Endothelial cell of umbilical vein (primary cell): ENCODE data around the gene DEDD. TPM values are rescaled to one million over a fixed set of nuclear protein-coding genes. Genes with fewer than 3 reads are reported as not detected.
A peak's percentile ranks its signal among the peaks of the same experiment; 100 is the strongest.

Source experiments
- BruUV-seq: library from RNA; stranded (reverse); fragments of 400-500 nt; replicated peaks from 2 replicates; lab custom pipeline; 2021; lab: Mats Ljungman, UMichigan
- CTCF ChIA-PET: fragments of 300-600, 350-600 bp; sonication (Branson Sonifier 250); formaldehyde crosslinking; loops from one replicate; lab custom pipeline; 2021; ENCODE audit warnings: antibody characterized with exemption, inconsistent platforms; lab: Charles Lee
- POLR2A ChIA-PET: fragments of 300-600, 350-600 bp; sonication (Branson Sonifier 250); formaldehyde crosslinking; loops from one replicate; lab custom pipeline; 2021; ENCODE audit warnings: antibody characterized with exemption, inconsistent platforms; lab: Charles Lee
- DNase-seq: peaks from one replicate; pipeline ENCODE4 v3.0.0-alpha.2; 2011; ENCODE audit warnings: low read depth, low spot score
- FAIRE-seq: peaks from 2 replicates; lab custom pipeline; 2011; peaks lifted over from hg19 to GRCh38; lab: Jason Lieb, UNC
- H2AFZ ChIP-seq: 2 replicates; pipeline ENCODE4 v1.6.0; 2012; ENCODE audit warnings: low read depth, low read length, control low read depth, inconsistent platforms
- H3K27ac ChIP-seq: 2 replicates; pipeline ENCODE4 v1.5.1; 2011; ENCODE audit warnings: low read depth, mild to moderate bottlenecking, control low read depth, low read length, moderate library complexity; ENCODE audit not compliant: insufficient read depth
- H3K27me3 ChIP-seq, 2 experiments: 2 replicates each; pipeline versions ENCODE4 v1.6.0 to v1.6.1; 2011; ENCODE audit warnings: low read length in 2 of 2, mixed read lengths in 1 of 2; ENCODE audit not compliant: control insufficient read depth in 2 of 2, insufficient read depth in 2 of 2
- H3K36me3 ChIP-seq, 2 experiments: 2 replicates in 1 of 2; 3 replicates in 1 of 2; pipeline ENCODE4 v1.5.1; 2011; ENCODE audit warnings: low read length in 2 of 2, mild to moderate bottlenecking in 1 of 2, moderate library complexity in 1 of 2; ENCODE audit not compliant: control insufficient read depth in 2 of 2, insufficient read depth in 2 of 2; ENCODE audit errors: extremely low read depth in 1 of 2
- H3K4me1 ChIP-seq: 3 replicates; pipeline ENCODE4 v1.5.1; 2011; ENCODE audit warnings: mild to moderate bottlenecking, low read length; ENCODE audit not compliant: control insufficient read depth, insufficient read depth; ENCODE audit errors: extremely low read depth
- H3K4me2 ChIP-seq: 2 replicates; pipeline ENCODE4 v1.6.1; 2011; ENCODE audit warnings: low read length, control low read depth, mixed read lengths; ENCODE audit not compliant: insufficient read depth
- H3K4me3 ChIP-seq, 3 experiments: fragments of 200-600 bp in 1 of 3; sonication (generic), shearing (Covaris generic) in 1 of 3; replicated peaks in 1 of 3; 2 replicates each; pipeline ENCODE4 v1.5.1; 2011 to 2016; ENCODE audit warnings: control low read depth in 3 of 3, low read length in 3 of 3, mild to moderate bottlenecking in 2 of 3, inconsistent platforms in 1 of 3, low read depth in 1 of 3, moderate library complexity in 1 of 3; ENCODE audit not compliant: insufficient read depth in 1 of 3
- H3K79me2 ChIP-seq: 2 replicates; pipeline ENCODE4 v1.6.0; 2012; ENCODE audit warnings: low read length, inconsistent platforms; ENCODE audit not compliant: control insufficient read depth, insufficient read depth
- H3K9ac ChIP-seq: replicated peaks from 2 replicates; pipeline ENCODE3; 2011; ENCODE audit warnings: low read length, control low read depth; ENCODE audit not compliant: insufficient read depth; ENCODE audit errors: extremely low read depth
- H3K9me1 ChIP-seq: replicated peaks from 3 replicates; pipeline ENCODE4 v1.6.0; 2011; ENCODE audit warnings: mild to moderate bottlenecking, low read length; ENCODE audit not compliant: control insufficient read depth, insufficient read depth; ENCODE audit errors: extremely low read depth
- H3K9me3 ChIP-seq: replicated peaks from 2 replicates; pipeline ENCODE4 v1.5.1; 2012; ENCODE audit warnings: low read length, inconsistent platforms; ENCODE audit not compliant: control insufficient read depth, insufficient read depth
- H4K20me1 ChIP-seq: replicated peaks from 2 replicates; pipeline ENCODE3; 2011; ENCODE audit warnings: mild to moderate bottlenecking, low read length; ENCODE audit not compliant: control insufficient read depth, insufficient read depth; ENCODE audit errors: extremely low read depth
- FOS ChIP-seq: IDR thresholded peaks from 2 replicates; pipeline ENCODE4 v1.6.1; 2011; ENCODE audit warnings: mild to moderate bottlenecking, low read length, moderate library complexity, borderline replicate concordance; ENCODE audit not compliant: insufficient read depth
- GATA2 ChIP-seq: IDR thresholded peaks from 2 replicates; pipeline ENCODE4 v1.7.0; 2011; ENCODE audit warnings: low read depth, mild to moderate bottlenecking, moderate library complexity, mixed read lengths, low read length; ENCODE audit not compliant: insufficient read length, insufficient read depth
- JUN ChIP-seq: IDR thresholded peaks from 2 replicates; pipeline ENCODE4 v1.6.1; 2011; ENCODE audit warnings: borderline replicate concordance, low read depth; ENCODE audit not compliant: insufficient read length, insufficient read depth
- POLR2A ChIP-seq: IDR thresholded peaks from 2 replicates; pipeline ENCODE4 v1.6.1; 2012; ENCODE audit warnings: low read depth, mild to moderate bottlenecking, control low read depth, low read length
- POLR2AphosphoS5 ChIP-seq: IDR thresholded peaks from 2 replicates; pipeline ENCODE4 v1.6.1; 2012; ENCODE audit warnings: low read depth, mild to moderate bottlenecking, control low read depth, low read length, moderate library complexity; ENCODE audit not compliant: insufficient read depth
- dilution Hi-C: fragments of 300-500 bp; cut with MboI; formaldehyde crosslinking; loops from one replicate; pipeline ENCODE4 v1.15.0; 2019; ENCODE audit warnings: low sequenced_read_pairs; ENCODE audit not compliant: extremely low pct_ligation_motif_present
- intact Hi-C: fragments of 100-400 bp; cut with micrococcal nuclease; formaldehyde crosslinking; loops from one replicate; pipeline ENCODE4 v1.10.0; 2022
- polyA plus RNA-seq, 4 experiments: library from polyadenylated mRNA; depleted of rRNA in 3 of 4; stranded (reverse) in 3 of 4; unstranded in 1 of 4; fragments of >200 nt; gene quantifications; 2 replicates each; pipeline versions ENCODE4 v1.2.1 to v1.2.3, GENCODE V29; 2011 to 2012; ENCODE audit warnings: missing spikeins in 1 of 4
- total RNA-seq: library from RNA; stranded (reverse); gene quantifications from 2 replicates; pipeline ENCODE4 v1.2.3, GENCODE V29; 2021
- TF ChIP-seq, protein P1 (sequence below): IDR thresholded peaks from 2 replicates; pipeline ENCODE4 v1.6.1; 2011; ENCODE audit not compliant: insufficient read depth, insufficient read length

Gene DEDD
- total and polyA plus RNA-seq, 2 donors (not counting 3 experiments of a cell fraction or from before 2014, with no cell fraction given) = 50.2 to 78.3 TPM

GRCh38 chr1:161131523-161132409, 701 bp downstream of the DEDD start:
- Histone ChIP-seq H3K27ac (peak overlapping the region; percentile 85), H3K9ac (peak overlapping the region; percentile 90), H3K27me3 (no peaks in the 10 kb centered on the region), H3K9me1 (no peaks in the 10 kb centered on the region), H2AFZ (peak overlapping the region; percentile 65), H3K4me3 (peak overlapping the region; percentile 90 to 100 (median 94)), H3K4me2 (peak overlapping the region; percentile 80), H3K4me1 (peaks cover 26% of the 10 kb centered on the region), H4K20me1 (no peaks in the 10 kb centered on the region), H3K36me3 (peaks cover 7 to 10% of the 10 kb centered on the region in 2 experiments), H3K79me2 (peaks cover 65% of the 10 kb centered on the region), H3K9me3 (no peaks in the 10 kb centered on the region)
- ChIA-PET POLR2A (interaction anchor here (0.6 to 2.8 kb wide), 5 partner anchors 11 to 87 kb away, joined by 4 to 11 read pairs (median 7); partner anchors contain the start of genes NIT1, PFDN2 and UFC1), CTCF (interaction anchor here (0.8 to 2.9 kb wide), 10 partner anchors 13 to 297 kb away, joined by 3 to 14 read pairs (median 5); partner anchors contain the start of genes KLHDC9, NIT1, PFDN2 and PPOX)
- DNase-seq (peak; percentile 31), FAIRE-seq (no peak)
- TF ChIP-seq POLR2A = no peak
- no peak for TF ChIP-seq GATA2
- TF ChIP-seq, protein P1, sequence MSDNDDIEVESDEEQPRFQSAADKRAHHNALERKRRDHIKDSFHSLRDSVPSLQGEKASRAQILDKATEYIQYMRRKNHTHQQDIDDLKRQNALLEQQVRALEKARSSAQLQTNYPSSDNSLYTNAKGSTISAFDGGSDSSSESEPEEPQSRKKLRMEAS = no peak
- TF ChIP-seq FOS = no peak
- no peak for TF ChIP-seq JUN
- TF ChIP-seq POLR2AphosphoS5 = no peak
- dilution Hi-C loops = no loop called here
- intact Hi-C loops = loop anchor here (1.0 kb wide), 1 partner anchor 13 kb away; the partner anchor contains the start of genes NIT1 and PFDN2
- no TSS peak for BruUV-seq
